KMS-11 (cell line): ENCODE results near the gene DDX56.

ENCODE experiments used
- H2AFZ ChIP-seq: fragments of 200-600 bp; sonication (generic); 2 replicates; pipeline ENCODE4 v1.6.1; 2016; ENCODE audit warnings: antibody characterized with exemption, mixed run types, low read depth
- H3K27ac ChIP-seq: fragments of 200-600 bp; sonication (generic); 2 replicates; pipeline ENCODE4 v1.6.1; 2016; ENCODE audit warnings: mild to moderate bottlenecking, mixed run types
- H3K27me3 ChIP-seq: fragments of 200-600 bp; sonication (generic); 2 replicates; pipeline ENCODE4 v1.6.1; 2017; ENCODE audit warnings: mild to moderate bottlenecking, low read depth, mixed run types, moderate library complexity; ENCODE audit not compliant: insufficient read depth
- H3K36me3 ChIP-seq: fragments of 200-600 bp; sonication (generic); 2 replicates; pipeline ENCODE4 v1.6.1; 2017; ENCODE audit warnings: mild to moderate bottlenecking, mixed run types; ENCODE audit not compliant: insufficient read depth
- H3K4me1 ChIP-seq: fragments of 200-600 bp; sonication (generic); 2 replicates; pipeline ENCODE4 v1.6.1; 2016; ENCODE audit warnings: mild to moderate bottlenecking, low read depth, mixed run types; ENCODE audit not compliant: poor library complexity, severe bottlenecking
- H3K4me2 ChIP-seq: fragments of 200-600 bp; sonication (generic); 2 replicates; pipeline ENCODE4 v1.7.0; 2016; ENCODE audit warnings: mild to moderate bottlenecking, mixed run types
- H3K4me3 ChIP-seq: fragments of 200-600 bp; sonication (generic); IDR thresholded peaks from 2 replicates; pipeline ENCODE4 v1.6.1; 2017; ENCODE audit warnings: low read depth, low read length, mixed read lengths; ENCODE audit not compliant: insufficient read depth
- H3K79me2 ChIP-seq: fragments of 200-600 bp; sonication (generic); 2 replicates; pipeline ENCODE4 v1.6.1; 2016; ENCODE audit warnings: low read depth, mixed run types; ENCODE audit not compliant: insufficient read depth
- H3K9ac ChIP-seq: fragments of 200-600 bp; sonication (generic); 2 replicates; pipeline ENCODE4 v1.6.1; 2016; ENCODE audit warnings: mild to moderate bottlenecking, mixed run types
- H4K20me1 ChIP-seq: fragments of 200-600 bp; sonication (generic); 2 replicates; pipeline ENCODE4 v1.6.1; 2016; ENCODE audit warnings: mild to moderate bottlenecking, mixed run types; ENCODE audit not compliant: insufficient read depth
- TF ChIP-seq, protein P1 (sequence below): fragments of 200-600 bp; sonication (generic); conservative IDR thresholded peaks from 2 replicates; pipeline ENCODE4 v1.6.1; 2017; ENCODE audit warnings: low read depth, mild to moderate bottlenecking, antibody characterized with exemption, low read length, moderate library complexity, mixed read lengths

DDX56 gene

DNA sequence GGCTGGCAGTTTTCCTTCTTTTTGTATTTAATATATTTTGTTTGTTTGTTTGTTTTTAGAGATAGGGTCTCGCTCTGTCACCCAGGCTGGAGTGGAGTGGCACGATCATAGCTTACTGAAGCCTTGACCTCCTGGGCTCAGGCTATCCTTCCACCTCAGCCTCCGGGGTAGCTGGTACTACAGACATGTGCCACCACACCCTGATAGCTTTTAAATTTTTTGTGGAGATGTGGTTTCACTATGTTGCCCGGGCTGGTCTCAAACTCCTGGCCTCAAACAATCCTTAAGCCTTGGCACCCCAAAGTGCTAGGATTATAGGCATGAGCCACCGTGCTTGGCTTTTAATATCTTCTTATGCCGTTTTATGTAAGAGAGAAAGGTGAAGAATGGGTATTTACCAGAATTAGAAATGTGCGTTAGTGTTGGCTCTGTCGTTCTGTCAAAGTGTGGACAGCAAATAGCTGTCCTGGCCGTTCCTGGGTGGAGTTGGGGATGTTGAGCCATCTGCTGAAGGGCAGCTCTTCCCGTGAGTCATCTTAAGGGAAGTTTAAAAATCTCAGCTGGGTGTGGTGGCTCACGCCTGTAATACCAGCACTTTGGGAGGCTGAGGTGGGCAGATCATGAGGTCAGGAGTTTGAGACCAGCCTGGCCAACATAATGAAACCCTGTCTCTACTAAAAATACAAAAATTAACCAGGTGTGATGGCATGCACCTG lies 47.5 kb upstream of the DDX56 start:
- H3K79me2 ChIP-seq: peaks cover 91% of the 10 kb centered on the region
- no peak overlapping the region for H3K9ac ChIP-seq
- TF ChIP-seq, protein P1, sequence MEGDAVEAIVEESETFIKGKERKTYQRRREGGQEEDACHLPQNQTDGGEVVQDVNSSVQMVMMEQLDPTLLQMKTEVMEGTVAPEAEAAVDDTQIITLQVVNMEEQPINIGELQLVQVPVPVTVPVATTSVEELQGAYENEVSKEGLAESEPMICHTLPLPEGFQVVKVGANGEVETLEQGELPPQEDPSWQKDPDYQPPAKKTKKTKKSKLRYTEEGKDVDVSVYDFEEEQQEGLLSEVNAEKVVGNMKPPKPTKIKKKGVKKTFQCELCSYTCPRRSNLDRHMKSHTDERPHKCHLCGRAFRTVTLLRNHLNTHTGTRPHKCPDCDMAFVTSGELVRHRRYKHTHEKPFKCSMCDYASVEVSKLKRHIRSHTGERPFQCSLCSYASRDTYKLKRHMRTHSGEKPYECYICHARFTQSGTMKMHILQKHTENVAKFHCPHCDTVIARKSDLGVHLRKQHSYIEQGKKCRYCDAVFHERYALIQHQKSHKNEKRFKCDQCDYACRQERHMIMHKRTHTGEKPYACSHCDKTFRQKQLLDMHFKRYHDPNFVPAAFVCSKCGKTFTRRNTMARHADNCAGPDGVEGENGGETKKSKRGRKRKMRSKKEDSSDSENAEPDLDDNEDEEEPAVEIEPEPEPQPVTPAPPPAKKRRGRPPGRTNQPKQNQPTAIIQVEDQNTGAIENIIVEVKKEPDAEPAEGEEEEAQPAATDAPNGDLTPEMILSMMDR: no peak
- no peak overlapping the region for H2AFZ ChIP-seq
- H3K36me3 ChIP-seq: no peaks in the 10 kb centered on the region; the same call in 1 of the 2 replicates
- no peak overlapping the region for H3K27ac ChIP-seq
- H3K4me2 ChIP-seq: no peak overlapping the region
- no peak overlapping the region for H3K4me3 ChIP-seq
- peaks cover 80% of the 10 kb centered on the region for H3K4me1 ChIP-seq
- peaks cover 3% of the 10 kb centered on the region; the same call in 1 of the 2 replicates for H4K20me1 ChIP-seq
- H3K27me3 ChIP-seq: no peaks in the 10 kb centered on the region

DNA sequence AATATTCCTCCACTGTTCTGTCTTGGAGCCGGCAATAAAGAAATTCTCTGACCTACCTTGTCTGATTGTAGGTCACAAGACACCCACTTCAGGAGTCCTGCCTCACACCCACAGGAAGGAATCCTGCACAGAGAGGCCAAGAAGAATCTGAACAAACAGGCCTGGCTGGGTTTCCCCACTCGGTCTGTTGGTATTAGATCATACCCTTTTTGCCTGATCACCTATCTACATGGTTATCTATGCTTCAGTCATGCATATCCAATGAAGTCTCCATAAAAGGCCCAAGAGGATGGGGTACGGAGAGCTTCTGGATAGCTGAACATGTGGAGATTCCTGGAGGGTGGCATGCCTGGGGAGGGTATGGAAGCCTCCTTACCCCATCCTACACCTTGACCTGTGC lies 45.0 kb upstream of the DDX56 start:
- Histone ChIP-seq H4K20me1 (peaks cover 3% of the 10 kb centered on the region; the same call in 1 of the 2 replicates), H3K27ac (no peak overlapping the region), H3K36me3 (no peaks in the 10 kb centered on the region), H3K27me3 (no peaks in the 10 kb centered on the region), H3K4me1 (peaks cover 74% of the 10 kb centered on the region), H3K4me2 (peak overlapping the region; percentile 31; the same call in 1 of the 2 replicates), H3K9ac (no peak overlapping the region), H2AFZ (no peak overlapping the region), H3K79me2 (peaks cover 95% of the 10 kb centered on the region), H3K4me3 (no peak overlapping the region)
- TF ChIP-seq, protein P1: no peak

DNA sequence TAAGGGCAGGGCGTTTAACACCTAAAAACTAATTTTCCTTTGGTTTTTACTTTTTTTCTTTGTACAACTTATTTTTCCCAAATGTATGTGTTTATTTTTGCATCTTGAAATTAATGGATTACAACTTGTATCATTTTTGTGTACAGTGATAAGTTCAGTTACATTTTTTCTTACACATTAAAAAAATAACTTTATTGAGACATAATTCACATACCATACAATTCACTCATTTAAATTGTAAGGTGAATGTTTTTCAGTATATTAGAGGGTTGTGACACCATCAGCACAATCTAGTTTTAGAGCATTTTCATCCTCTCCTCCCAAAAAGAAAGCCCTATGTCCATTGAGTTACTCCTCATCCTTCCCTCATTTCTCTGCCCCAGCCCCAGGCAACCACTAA lies 44.3 kb upstream of the DDX56 start:
- H3K4me3 ChIP-seq: no peak overlapping the region

DNA sequence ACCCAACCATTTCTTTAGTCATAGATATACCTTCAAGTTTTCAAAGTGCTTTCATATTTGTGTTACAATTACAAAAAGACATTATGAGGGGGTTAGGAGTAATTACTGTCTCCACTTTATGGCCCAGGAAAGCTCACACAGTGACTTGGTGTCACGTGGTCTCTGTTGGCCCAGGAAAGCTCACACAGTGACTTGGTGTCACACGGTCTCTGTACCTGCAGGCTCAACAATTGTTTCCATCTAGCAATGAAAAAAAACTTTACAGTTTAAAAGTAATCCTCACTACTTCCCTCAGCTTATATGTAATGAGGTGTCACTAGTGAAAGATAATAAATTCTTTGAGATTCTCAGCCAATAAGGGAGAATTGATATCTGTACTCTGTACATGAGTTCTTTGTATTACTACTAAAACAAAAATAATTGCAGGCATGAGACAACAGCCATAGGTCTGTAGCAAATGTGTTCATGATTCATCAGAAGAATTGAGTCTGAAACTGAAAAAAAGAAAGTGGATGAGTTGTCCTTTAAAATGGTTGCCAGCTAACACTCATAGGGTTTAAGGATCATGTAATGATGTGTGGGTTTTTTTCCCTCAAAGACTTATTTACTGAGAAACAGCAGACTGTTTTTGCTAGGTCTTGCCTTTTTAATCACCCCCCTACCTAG lies 43.6 kb upstream of the DDX56 start:
- Histone ChIP-seq H4K20me1 (no peaks in the 10 kb centered on the region), H3K9ac (no peak overlapping the region), H3K79me2 (peaks cover 95% of the 10 kb centered on the region)

More for the DNA sequence above, 44.3 kb upstream of the DDX56 start:
- H3K4me1 ChIP-seq: peaks cover 67% of the 10 kb centered on the region
- no peak overlapping the region for H2AFZ ChIP-seq
- H3K27ac ChIP-seq: no peak overlapping the region
- H3K9ac ChIP-seq: no peak overlapping the region
- peak overlapping the region; percentile 31; the same call in 1 of the 2 replicates for H3K4me2 ChIP-seq
- H3K36me3 ChIP-seq: no peaks in the 10 kb centered on the region
- no peaks in the 10 kb centered on the region for H3K27me3 ChIP-seq
- no peaks in the 10 kb centered on the region; the same call in 1 of the 2 replicates for H4K20me1 ChIP-seq
- H3K79me2 ChIP-seq: peaks cover 95% of the 10 kb centered on the region
- TF ChIP-seq, protein P1: no peak

More for the DNA sequence above, 43.6 kb upstream of the DDX56 start:
- H3K36me3 ChIP-seq: no peaks in the 10 kb centered on the region
- H3K4me1 ChIP-seq: peaks cover 61% of the 10 kb centered on the region
- H2AFZ ChIP-seq: no peak overlapping the region
- H3K4me2 ChIP-seq: peak overlapping the region; percentile 31; the same call in 1 of the 2 replicates
- H3K27me3 ChIP-seq: no peaks in the 10 kb centered on the region
- TF ChIP-seq, protein P1: no peak
- H3K4me3 ChIP-seq: no peak overlapping the region
- H3K27ac ChIP-seq: peak overlapping the region; percentile 16; the same call in 1 of the 2 replicates
